Panc1 (cell line): ENCODE data around the gene TMEM253.

Experiments
- CTCF ChIP-seq: fragments of 450-650 bp; IDR thresholded peaks from 2 replicates; pipeline ENCODE4 v1.5.1; 2017; ENCODE audit warnings: mild to moderate bottlenecking
- POLR2AphosphoS5 ChIP-seq: IDR thresholded peaks from 2 replicates; pipeline ENCODE4 v1.6.1; 2012; ENCODE audit warnings: mild to moderate bottlenecking, low read depth, low read length, moderate library complexity
- REST ChIP-seq, 2 experiments: IDR thresholded peaks; 2 replicates each; pipeline ENCODE4 v1.6.1; 2011 to 2012; ENCODE audit warnings: low read depth in 2 of 2, control low read depth in 1 of 2, low read length in 1 of 2, mild to moderate bottlenecking in 1 of 2, moderate library complexity in 1 of 2; ENCODE audit not compliant: insufficient read depth in 1 of 2
- SIN3A ChIP-seq: IDR thresholded peaks from 2 replicates; pipeline ENCODE4 v1.6.1; 2012; ENCODE audit warnings: low read depth, mild to moderate bottlenecking, low read length, moderate library complexity, borderline replicate concordance; ENCODE audit not compliant: insufficient read depth

GRCh38 chr14:21053184-21054122, 47.4 kb upstream of the TMEM253 start:
- TF ChIP-seq CTCF (no peak), SIN3A (no peak), POLR2AphosphoS5 (no peak), REST (IDR thresholded peaks at IDR 0.05; ENCODE audit: insufficient read depth in 1 of 2, low read depth in 2 of 2, low read length in 1 of 2) (no peak)
